NCI-H446 (cell line): ENCODE measurements around the gene HYPK.
A peak's percentile ranks its signal among the peaks of the same experiment; 100 is the strongest.

Experiments used
- DNase-seq, 2 experiments: peaks; one replicate each; lab custom pipeline; 2025; lab: John Stamatoyannopoulos, UW

The HYPK gene, protein sequence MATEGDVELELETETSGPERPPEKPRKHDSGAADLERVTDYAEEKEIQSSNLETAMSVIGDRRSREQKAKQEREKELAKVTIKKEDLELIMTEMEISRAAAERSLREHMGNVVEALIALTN

GRCh38 chr15:43800286-43801141 is at the start of gene HYPK:
Gene HYPK (plus strand): TSS chr15:43800599. CDS start chr15:43800623, 24 bp downstream.
- DNase-seq: peak; percentile 56 to 75

DNA sequence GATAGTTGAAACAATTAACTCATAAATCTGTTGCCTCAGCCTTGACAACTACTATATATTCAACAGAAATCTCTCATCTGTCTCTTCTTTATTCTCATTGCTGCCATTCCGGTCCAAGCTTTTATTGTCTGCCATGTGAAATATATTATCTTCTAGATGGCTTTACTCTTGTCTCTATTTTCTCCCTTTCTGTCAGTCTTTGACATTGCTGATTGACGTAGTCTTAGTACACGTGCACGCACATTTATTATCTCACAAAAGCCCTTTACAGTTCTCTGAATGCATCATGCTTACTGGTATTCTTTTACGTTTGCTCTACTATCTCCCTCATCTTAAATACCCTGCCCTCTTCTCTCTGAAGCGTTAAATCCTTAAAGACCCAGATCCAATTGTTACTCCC is 48.5 kb upstream of the HYPK start:
- no peak for DNase-seq

GRCh38 chr15:43762824-43763223 is 37.6 kb upstream of the HYPK start:
- DNase-seq: no peak

DNA sequence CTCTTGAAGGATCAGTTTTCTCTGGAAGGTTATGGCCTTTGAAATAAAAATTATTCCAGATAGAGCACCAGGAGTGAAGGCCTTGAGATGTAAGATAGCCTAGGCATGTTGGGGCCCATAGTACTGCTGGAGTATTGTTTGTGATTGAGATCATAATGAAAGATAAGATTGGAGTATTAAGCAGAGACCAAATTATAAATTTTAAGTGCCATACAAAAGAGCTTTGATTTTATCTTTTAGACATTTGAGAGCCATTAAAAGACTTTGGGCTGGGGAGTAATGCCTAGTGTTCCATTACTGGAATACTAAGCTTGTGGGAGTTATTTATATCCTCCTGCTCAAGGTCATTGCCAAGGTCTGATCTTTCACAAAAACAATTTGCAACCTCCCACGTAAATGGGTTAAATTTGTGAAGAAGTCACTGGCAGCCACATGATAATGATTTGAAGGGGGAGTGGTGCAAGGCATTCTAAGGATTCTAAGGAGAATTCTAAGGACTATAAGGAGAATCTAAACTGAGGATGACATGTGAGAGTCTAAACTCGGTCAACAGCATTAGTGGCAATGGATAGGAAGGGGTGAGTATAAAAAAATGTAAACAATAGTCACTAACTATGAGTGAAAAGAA is 36.5 kb upstream of the HYPK start:
- DNase-seq: no peak

GRCh38 chr15:43769584-43770228 is 30.7 kb upstream of the HYPK start:
- peak; percentile 36 to 46 for DNase-seq

DNA sequence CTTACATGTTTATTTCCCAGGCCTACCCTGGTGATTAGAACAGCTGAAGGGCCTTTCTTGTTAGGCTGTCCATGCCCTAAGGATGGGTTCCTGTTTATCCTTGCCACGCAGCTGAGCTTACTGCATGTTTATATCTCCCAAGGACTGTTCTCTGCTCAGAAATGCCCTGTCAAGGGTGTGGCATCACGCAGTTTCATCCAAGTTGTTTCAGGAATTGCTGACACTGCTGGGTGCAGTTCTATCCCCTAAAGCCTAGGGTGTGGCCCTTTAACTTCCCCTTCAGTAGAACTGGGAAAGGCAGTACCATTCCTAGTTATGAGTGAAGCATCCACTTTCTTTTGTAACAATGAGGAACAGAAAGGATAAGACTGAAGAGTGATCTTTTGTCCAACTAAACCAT is 28.6 kb upstream of the HYPK start:
- DNase-seq: no peak

DNA sequence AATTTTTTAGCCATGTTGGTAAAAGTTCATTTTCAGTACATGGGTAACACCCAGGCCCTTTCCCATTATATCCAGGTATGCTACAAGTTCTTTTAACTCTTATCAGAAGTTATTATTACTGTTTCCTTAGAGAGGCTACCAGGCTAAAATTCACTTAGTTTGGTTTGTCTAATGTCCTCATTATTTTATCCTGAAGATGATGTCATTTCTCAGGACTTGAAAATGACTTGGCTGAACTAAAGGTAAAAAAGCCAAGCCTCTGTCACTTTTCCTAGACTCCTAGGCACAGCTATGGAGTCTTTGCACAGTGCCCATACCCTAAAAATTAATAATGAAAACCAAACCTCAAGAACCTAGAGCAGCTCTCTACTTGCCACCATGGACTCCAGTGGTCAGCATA is 27.8 kb upstream of the HYPK start:
- no peak for DNase-seq

- no peak for DNase-seq
Observed at GRCh38 chr15:43774062-43774461, 26.3 kb upstream of the HYPK start.

DNA sequence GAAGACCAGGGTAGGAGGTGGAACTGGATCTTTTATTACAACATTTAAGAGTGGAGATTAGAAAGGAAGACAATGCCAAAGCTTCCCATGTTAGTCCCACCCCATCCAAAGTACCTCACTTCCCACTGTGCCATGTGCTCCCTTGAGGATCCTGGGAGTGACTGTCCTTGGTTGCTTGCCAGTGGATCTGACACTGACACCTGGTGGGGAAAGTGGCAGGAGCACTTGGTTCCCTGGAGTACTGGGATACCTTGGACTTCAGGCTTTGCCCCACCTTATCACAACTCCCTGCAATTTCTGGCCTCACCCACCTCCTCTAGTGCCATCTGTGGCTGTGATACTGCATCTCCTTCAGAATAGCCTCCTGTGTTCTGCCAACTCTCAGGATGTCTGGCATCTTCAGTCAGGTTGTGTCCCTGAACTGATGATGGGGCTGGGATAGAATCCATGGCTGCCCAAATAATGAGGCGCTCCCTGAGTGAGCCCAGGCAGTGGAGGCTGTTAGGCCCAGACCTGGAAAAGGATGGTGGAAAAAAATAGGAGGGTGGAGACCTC is 24.9 kb upstream of the HYPK start:
- DNase-seq: peak in 1 of 2 experiments; percentile 40

DNA sequence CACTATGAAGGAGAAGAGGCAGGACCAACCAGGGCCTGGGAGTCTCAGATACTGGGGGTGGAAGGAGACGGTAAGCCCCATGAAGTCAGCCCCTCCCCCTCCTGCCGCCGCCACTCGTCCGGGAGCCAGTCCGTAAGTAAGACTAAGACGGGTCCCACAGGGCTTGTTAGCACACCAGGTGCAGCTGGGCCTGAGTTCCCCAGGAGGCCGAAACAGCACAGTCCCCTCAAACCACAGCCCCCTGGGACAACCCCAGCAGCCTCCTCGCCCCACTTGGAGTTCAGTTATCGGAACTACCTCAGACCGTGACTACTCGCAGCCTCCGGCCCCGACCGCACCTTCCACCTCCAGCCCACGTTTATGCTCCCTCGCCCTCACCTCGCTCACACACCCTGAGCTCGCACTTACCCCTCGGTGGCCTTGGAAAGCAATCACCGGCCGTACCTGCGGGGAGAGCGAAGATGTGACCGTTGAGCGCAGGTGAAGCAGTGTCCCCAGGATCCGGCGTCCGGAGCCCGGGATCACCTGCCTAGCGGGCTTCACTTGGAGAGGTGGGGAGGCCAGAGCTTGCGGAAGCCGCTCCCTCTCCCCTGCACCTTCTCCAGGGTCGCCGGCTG is 24.2 kb upstream of the HYPK start:
- DNase-seq: no peak

DNA sequence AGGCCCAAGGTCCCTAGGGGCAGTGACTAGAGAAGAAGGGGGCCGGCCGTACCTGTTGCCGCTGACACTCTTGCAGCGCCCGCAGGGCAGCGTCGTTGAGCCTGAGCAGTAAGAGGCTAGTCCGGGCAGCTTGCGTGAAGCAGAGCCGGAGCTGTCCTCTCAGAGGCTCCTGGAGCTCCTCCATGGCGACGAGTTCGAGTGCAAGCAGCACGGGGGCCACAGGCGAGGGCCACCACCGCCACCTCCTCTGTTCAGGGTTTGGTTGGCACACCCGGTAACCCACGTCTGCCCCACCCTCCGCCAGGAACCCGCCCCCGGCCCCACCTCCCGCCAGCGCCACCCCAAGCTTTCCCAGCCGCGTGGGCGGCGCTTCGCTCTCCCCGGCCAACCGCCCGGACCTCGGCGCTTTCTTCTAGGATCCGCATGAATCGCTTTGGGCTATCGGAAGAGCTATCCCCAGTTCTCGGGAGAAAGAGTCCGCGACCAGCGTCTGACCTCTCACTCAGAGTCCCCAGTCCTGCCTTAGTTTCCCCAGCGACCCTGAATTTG is 23.6 kb upstream of the HYPK start, which contains the start of gene ELL3:
Gene ELL3 (minus strand): TSS at position 249 of the 549 bp plus-strand sequence. CDS start 65 bp downstream, at position 184.
- no peak for DNase-seq

DNA sequence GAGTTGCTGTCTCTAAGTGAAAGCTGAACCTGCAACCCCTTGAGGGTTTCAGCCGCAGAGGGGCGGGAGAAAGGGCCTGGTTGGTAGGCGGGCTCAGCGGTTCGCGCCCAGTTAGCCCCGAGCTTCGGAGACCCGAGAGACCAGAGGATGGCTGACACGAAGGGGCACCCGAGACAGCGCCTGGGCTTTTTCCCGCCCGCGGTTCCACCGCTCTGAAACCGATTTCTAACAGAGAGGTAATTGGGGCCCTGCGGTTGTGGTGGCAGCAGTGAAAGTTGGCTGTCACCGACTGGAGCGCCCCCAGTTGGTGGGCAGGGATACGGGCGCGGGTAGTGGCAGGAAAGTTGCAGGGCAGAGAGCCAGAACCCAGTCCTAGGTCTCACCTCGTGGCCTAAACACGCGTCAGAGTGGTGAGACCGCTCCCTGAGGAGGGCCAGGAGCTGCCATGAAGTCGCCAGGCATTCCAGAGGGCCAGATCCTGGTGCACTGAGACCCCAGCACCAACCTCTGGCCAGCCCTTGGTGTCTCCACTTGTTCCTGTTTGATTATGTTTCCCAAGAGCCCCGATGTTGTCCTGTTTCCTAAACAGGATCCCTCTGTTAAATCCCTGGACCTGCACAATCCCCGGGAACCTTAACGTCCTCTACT is 23.0 kb upstream of the HYPK start:
- no peak for DNase-seq

DNA sequence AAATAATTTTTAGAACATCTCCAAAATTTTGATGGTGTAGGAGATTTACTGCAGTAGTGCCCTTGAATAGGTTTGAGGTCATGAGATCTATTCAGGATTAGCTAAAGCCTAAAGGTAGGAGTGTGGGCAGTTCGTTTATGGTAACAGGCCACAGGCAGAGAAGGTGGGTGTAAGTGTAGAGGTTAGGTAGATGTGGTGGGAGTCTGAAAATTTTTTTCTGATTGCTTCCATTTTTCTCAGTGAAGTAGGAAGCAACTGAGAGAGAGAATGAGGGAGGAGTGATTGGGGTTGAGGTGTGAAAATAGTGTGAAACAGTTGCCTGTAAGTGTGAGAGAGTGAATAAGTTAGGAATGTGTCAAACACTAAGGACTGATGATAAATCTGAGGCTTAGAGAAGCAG is 21.4 kb upstream of the HYPK start:
- DNase-seq: no peak

DNA sequence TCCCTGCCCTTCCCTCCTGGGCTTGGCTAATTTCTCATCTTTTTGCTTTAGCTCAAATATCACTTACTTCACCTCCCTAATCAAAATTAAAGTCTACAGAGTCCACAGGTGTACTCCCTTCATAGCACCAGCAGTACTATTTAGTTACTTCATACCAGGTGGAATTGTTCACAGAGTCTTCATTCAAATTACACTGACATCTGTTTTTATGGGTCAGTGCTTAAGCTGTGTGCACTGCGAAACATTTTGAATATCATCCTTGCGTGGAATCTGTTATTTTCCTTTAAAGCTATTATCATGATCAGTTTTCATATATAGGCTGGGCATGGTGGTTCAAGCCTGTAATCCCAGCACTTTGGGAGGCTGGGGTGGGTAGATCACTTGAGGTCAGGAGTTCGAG is 11.0 kb upstream of the HYPK start:
- DNase-seq: no peak

- peak; percentile 97 to 99 for DNase-seq
Observed at GRCh38 chr15:43791993-43792760, 8.2 kb upstream of the HYPK start, which contains the start of gene SERF2. Gene SERF2 (plus strand): TSS chr15:43792320. CDS start chr15:43792377, 57 bp downstream.

DNA sequence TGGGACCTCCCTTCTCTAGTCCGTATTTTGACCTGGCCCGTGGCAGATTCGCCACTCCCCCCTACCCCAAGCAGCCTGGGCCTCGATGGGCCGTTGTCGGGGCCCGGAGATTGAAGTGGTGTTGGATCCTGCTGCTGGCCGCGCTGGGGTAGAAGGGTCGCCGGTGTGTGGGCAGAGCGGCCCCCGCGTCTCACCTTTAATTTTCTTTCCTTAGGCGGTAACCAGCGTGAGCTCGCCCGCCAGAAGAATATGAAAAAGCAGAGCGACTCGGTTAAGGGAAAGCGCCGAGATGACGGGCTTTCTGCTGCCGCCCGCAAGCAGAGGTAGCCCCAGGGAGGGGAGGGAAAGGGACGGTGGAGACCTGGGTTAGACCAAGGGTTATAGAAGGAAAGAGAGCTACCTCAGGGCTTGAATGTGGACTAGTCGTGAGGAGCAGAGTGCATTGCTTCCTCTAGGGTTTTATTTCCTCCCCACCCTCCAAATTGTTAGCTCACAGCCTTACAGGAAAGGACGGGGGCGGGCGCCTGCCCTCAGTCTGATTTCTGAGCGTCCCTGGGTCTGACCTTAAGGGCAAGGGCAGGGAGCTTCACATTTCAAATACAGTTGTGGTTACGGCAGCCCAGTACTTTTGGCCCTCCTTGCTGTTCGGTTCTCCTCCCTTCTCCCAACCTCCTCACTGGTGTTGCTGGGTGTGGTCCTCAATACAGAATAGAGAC is 7.5 kb upstream of the HYPK start:
- no peak for DNase-seq

DNA sequence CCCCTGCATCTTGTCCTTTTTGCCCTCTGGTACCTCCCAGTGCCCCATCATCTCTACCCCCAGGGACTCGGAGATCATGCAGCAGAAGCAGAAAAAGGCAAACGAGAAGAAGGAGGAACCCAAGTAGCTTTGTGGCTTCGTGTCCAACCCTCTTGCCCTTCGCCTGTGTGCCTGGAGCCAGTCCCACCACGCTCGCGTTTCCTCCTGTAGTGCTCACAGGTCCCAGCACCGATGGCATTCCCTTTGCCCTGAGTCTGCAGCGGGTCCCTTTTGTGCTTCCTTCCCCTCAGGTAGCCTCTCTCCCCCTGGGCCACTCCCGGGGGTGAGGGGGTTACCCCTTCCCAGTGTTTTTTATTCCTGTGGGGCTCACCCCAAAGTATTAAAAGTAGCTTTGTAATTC is 6.8 kb upstream of the HYPK start:
- DNase-seq: no peak

- no peak for DNase-seq
Observed at GRCh38 chr15:43794269-43795037, 5.9 kb upstream of the HYPK start.

DNA sequence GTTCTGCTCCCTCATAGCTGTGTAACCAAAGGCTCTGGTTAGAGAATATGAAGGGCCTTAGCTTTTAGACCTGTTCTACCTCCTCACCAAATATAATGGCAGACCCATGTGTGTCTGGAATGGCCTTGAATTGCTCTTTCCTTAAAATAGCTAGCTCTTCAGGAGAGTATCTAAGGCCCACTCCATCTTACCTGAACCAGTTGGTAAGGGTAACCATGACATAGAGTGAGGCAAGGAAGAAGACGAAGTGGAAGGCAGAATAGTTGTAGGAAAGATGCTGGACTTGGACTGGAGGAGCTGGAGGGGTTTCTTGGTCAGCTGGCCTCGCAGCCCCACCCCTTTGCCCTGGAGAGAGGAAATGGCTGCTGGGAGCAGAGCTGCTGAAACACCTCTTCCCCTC is 5.2 kb upstream of the HYPK start:
- no peak for DNase-seq
